ENCODE measurements around the gene PKD1L1. TPM values are rescaled to one million over a fixed set of nuclear protein-coding genes. Genes with fewer than 3 reads are reported as not detected.

PKD1L1 gene
- total RNA-seq, 1 experiment from 2014 or later: 0.17 TPM

DNA sequence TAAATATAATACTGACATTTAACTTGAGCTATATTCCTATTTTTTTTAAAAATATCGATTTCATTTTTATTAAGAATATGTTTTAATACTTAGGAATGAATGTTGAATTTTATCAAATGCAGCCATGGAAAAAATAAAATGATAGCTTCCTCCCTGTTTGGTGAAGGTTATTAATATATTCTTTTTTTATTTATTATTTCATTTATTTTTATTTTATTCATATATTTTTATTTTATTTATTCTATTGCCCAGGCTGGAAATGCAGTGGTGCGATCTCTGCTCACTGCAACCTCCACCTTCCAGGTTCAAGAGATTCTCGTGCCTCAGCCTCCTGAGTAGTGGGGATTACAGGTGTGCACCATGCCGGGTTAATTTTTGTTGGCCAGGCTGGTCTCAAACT is 160.2 kb downstream of the PKD1L1 start:
- Histone ChIP-seq H3K27ac (ENCODE audit: low read depth, low read length) (peak overlapping the region; percentile 88; the same call in 1 of the 2 replicates), H3K79me2 (ENCODE audit: insufficient read depth, low read length) (no peaks in the 10 kb centered on the region), H4K20me1 (ENCODE audit: insufficient read depth) (no peaks in the 10 kb centered on the region), H3K27me3 (ENCODE audit: insufficient read depth, low read length) (no peaks in the 10 kb centered on the region), H3K4me3 (replicated peaks in 1 of 2; ENCODE audit: low read depth in 1 of 2, low read length in 2 of 2) (no peak overlapping the region), H2AFZ (ENCODE audit: low read depth, low read length, poor library complexity, severe bottlenecking) (no peak overlapping the region), H3K36me3 (ENCODE audit: control insufficient read depth in 1 of 2, insufficient read depth in 2 of 2, low read length in 2 of 2) (no peaks in the 10 kb centered on the region), H3K4me2 (ENCODE audit: low read length) (no peak overlapping the region), H3K9ac (ENCODE audit: low read length) (no peak overlapping the region), H3K9me3 (ENCODE audit: control insufficient read depth in 1 of 2, insufficient read depth in 1 of 2, low read depth in 1 of 2, low read length in 2 of 2) (no peaks in the 10 kb centered on the region), H3K4me1 (ENCODE audit: control insufficient read depth in 1 of 2, insufficient read depth in 2 of 2, low read length in 2 of 2) (peaks cover 40 to 48% of the 10 kb centered on the region in 2 experiments), H3K9me2 (ENCODE audit: insufficient read depth) (no peaks in the 10 kb centered on the region)
- CTCF ChIA-PET: no interaction called here
- intact Hi-C loops (cut with micrococcal nuclease): no loop called here
- POLR2A ChIA-PET: no interaction called here
- ATAC-seq (no peak), DNase-seq (ENCODE audit: low read depth, low spot score) (no peak)
- BruUV-seq (replicated peaks): no TSS peak
- RAD21 ChIA-PET (ENCODE audit: low non-redundant PET in 1 of 2, low total read pairs in 2 of 2, uncharacterized antibody in 2 of 2, unreplicated experiment in 2 of 2): no interaction called here
- TF ChIP-seq MAX (IDR thresholded peaks at IDR 0.05): no peak
- no peak for TF ChIP-seq CEBPB (IDR thresholded peaks at IDR 0.05; ENCODE audit: low read depth)
- TF ChIP-seq EZH2 (IDR thresholded peaks at IDR 0.05): no peak
- TF ChIP-seq, protein P1, sequence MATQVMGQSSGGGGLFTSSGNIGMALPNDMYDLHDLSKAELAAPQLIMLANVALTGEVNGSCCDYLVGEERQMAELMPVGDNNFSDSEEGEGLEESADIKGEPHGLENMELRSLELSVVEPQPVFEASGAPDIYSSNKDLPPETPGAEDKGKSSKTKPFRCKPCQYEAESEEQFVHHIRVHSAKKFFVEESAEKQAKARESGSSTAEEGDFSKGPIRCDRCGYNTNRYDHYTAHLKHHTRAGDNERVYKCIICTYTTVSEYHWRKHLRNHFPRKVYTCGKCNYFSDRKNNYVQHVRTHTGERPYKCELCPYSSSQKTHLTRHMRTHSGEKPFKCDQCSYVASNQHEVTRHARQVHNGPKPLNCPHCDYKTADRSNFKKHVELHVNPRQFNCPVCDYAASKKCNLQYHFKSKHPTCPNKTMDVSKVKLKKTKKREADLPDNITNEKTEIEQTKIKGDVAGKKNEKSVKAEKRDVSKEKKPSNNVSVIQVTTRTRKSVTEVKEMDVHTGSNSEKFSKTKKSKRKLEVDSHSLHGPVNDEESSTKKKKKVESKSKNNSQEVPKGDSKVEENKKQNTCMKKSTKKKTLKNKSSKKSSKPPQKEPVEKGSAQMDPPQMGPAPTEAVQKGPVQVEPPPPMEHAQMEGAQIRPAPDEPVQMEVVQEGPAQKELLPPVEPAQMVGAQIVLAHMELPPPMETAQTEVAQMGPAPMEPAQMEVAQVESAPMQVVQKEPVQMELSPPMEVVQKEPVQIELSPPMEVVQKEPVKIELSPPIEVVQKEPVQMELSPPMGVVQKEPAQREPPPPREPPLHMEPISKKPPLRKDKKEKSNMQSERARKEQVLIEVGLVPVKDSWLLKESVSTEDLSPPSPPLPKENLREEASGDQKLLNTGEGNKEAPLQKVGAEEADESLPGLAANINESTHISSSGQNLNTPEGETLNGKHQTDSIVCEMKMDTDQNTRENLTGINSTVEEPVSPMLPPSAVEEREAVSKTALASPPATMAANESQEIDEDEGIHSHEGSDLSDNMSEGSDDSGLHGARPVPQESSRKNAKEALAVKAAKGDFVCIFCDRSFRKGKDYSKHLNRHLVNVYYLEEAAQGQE (IDR thresholded peaks at IDR 0.05; ENCODE audit: low read depth): no peak
- TF ChIP-seq RAD21 (IDR thresholded peaks at IDR 0.05; ENCODE audit: low read depth): no peak
- no peak for TF ChIP-seq ZFX (IDR thresholded peaks at IDR 0.05)
- no peak for TF ChIP-seq TCF7L2 (IDR thresholded peaks at IDR 0.05; ENCODE audit: borderline replicate concordance, extremely low read depth, insufficient read depth, insufficient read length)
- TF ChIP-seq SRF (IDR thresholded peaks at IDR 0.05; ENCODE audit: low read depth): no peak
- TF ChIP-seq SP1 (IDR thresholded peaks at IDR 0.05; ENCODE audit: low read depth): no peak
- TF ChIP-seq, protein P2, sequence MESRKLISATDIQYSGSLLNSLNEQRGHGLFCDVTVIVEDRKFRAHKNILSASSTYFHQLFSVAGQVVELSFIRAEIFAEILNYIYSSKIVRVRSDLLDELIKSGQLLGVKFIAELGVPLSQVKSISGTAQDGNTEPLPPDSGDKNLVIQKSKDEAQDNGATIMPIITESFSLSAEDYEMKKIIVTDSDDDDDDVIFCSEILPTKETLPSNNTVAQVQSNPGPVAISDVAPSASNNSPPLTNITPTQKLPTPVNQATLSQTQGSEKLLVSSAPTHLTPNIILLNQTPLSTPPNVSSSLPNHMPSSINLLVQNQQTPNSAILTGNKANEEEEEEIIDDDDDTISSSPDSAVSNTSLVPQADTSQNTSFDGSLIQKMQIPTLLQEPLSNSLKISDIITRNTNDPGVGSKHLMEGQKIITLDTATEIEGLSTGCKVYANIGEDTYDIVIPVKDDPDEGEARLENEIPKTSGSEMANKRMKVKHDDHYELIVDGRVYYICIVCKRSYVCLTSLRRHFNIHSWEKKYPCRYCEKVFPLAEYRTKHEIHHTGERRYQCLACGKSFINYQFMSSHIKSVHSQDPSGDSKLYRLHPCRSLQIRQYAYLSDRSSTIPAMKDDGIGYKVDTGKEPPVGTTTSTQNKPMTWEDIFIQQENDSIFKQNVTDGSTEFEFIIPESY (IDR thresholded peaks at IDR 0.05; ENCODE audit: extremely low read depth, insufficient replicate concordance, low read length): no peak
- TF ChIP-seq POLR2AphosphoS5 (IDR thresholded peaks at IDR 0.05; ENCODE audit: low read depth, low read length): no peak

Data from HCT116 (cell line).